CD4-positive, alpha-beta T cell (primary cell): ENCODE measurements around the gene CPSF6. TPM values are rescaled to one million over a fixed set of nuclear protein-coding genes. Genes with fewer than 3 reads are reported as not detected.

ENCODE experiments used
- ATAC-seq: fragments of 200-7000 bp; cut with Tn5 transposase; one replicate; pipeline ENCODE4 v1.10.0; 2022; ENCODE audit warnings: mild to moderate bottlenecking; ENCODE audit not compliant: poor library complexity
- CTCF ChIA-PET: fragments of 350-600 bp; sonication (Branson Sonifier 250); formaldehyde crosslinking; loops from one replicate; lab custom pipeline; 2021; ENCODE audit warnings: antibody characterized with exemption, inconsistent platforms; lab: Charles Lee
- POLR2A ChIA-PET: fragments of 350-600 bp; sonication (Branson Sonifier 250); formaldehyde crosslinking; loops from one replicate; lab custom pipeline; 2021; ENCODE audit warnings: antibody characterized with exemption, inconsistent platforms; lab: Charles Lee
- DNase-seq, 14 experiments: peaks; one replicate each; pipeline ENCODE4 v3.0.0-alpha.2; 2013 to 2020; ENCODE audit warnings: mixed read lengths in 2 of 14
- H3K27ac ChIP-seq, 2 donors: one replicate each; pipeline versions ENCODE4 v1.5.1 to v1.7.0; 2013; ENCODE audit warnings: low read length in 2 of 2, low read depth in 1 of 2, mild to moderate bottlenecking in 1 of 2
- H3K27me3 ChIP-seq, 2 experiments: 1 replicate in 1 of 2; 2 replicates in 1 of 2; pipeline versions ENCODE4 v1.6.1 to v1.7.0; 2013; ENCODE audit warnings: low read length in 2 of 2, control low read depth in 1 of 2, mild to moderate bottlenecking in 1 of 2, moderate library complexity in 1 of 2; ENCODE audit not compliant: insufficient read depth in 2 of 2, control insufficient read depth in 1 of 2
- H3K36me3 ChIP-seq: one replicate; pipeline ENCODE4 v1.6.1; 2013; ENCODE audit warnings: low read length, control low read depth; ENCODE audit not compliant: insufficient read depth
- H3K4me1 ChIP-seq: one replicate; pipeline ENCODE4 v1.6.1; 2013; ENCODE audit warnings: low read length, control low read depth; ENCODE audit not compliant: insufficient read depth
- H3K4me3 ChIP-seq: one replicate; pipeline ENCODE4 v1.5.1; 2013; ENCODE audit warnings: mild to moderate bottlenecking, low read length, moderate library complexity
- H3K9me3 ChIP-seq, 2 experiments: 1 replicate in 1 of 2; 2 replicates in 1 of 2; pipeline versions ENCODE4 v1.6.1 to v1.7.0; 2013; ENCODE audit warnings: low read length in 2 of 2, mild to moderate bottlenecking in 2 of 2, control low read depth in 1 of 2, moderate library complexity in 1 of 2; ENCODE audit not compliant: control insufficient read depth in 1 of 2, insufficient read depth in 1 of 2
- H3K27ac Mint-ChIP-seq: one replicate; pipeline ENCODE4 v1.8.0; 2020; ENCODE audit warnings: mixed read lengths
- H3K27me3 Mint-ChIP-seq: one replicate; pipeline ENCODE4 v1.8.0; 2021; ENCODE audit warnings: mixed read lengths
- H3K36me3 Mint-ChIP-seq: one replicate; pipeline ENCODE4 v1.8.0; 2021; ENCODE audit warnings: low read depth, mixed read lengths
- H3K4me1 Mint-ChIP-seq: one replicate; pipeline ENCODE4 v1.8.0; 2021; ENCODE audit warnings: low read depth, mixed read lengths
- H3K4me3 Mint-ChIP-seq: one replicate; pipeline ENCODE4 v1.8.0; 2020; ENCODE audit warnings: mild to moderate bottlenecking, mixed read lengths
- H3K9me3 Mint-ChIP-seq: one replicate; pipeline ENCODE4 v1.8.0; 2020; ENCODE audit warnings: mixed read lengths
- intact Hi-C, 2 experiments: fragments of 100-400 bp; cut with DNase I in 1 of 2; cut with micrococcal nuclease in 1 of 2; formaldehyde crosslinking; loops; one replicate each; pipeline versions ENCODE4 v1.15.1 to v1.9.0; 2023 to 2025; cut with DNase I, micrococcal nuclease
- total RNA-seq, 174 experiments: library from RNA in 2 of 174; stranded (reverse) in 2 of 174; gene quantifications; one replicate each; pipeline ENCODE4 v1.2.3 and lab custom pipeline; 2021 to 2026
- TF ChIP-seq, protein P1 (sequence below): fragments of 200-600 bp; IDR thresholded peaks from one replicate; pipeline ENCODE4 v1.8.0; 2022; ENCODE audit warnings: antibody characterized with exemption, mild to moderate bottlenecking

The CPSF6 gene
- total RNA-seq, 2 experiments from 2014 or later = 80.9 to 86.7 TPM

GRCh38 chr12:69254862-69255261 is 15.5 kb downstream of the CPSF6 start:
- no peak for ATAC-seq
- H3K36me3 ChIP-seq = peaks cover 56% of the 10 kb centered on the region
- POLR2A ChIA-PET = interaction anchor here (0.6 to 1.7 kb wide), 5 partner anchors 11 to 98 kb away, joined by 3 to 13 read pairs (median 9); partner anchors contain the start of gene CPSF6

GRCh38 chr12:69258655-69259054 is 19.3 kb downstream of the CPSF6 start:
- Mint-ChIP-seq H3K9me3 (no peaks in the 10 kb centered on the region), H3K36me3 (peaks cover 83% of the 10 kb centered on the region), H3K27ac (peak overlapping the region; percentile 21), H3K4me1 (peaks cover 18% of the 10 kb centered on the region), H3K27me3 (no peaks in the 10 kb centered on the region), H3K4me3 (no peak overlapping the region)
- DNase-seq = no peak
- intact Hi-C loops = loop anchor here (10.0 kb wide), 1 partner anchor 424 kb away; no protein-coding TSS in a partner anchor
- ChIA-PET POLR2A (interaction anchor here (0.6 to 1.6 kb wide), 4 partner anchors 9 to 103 kb away, joined by 3 to 4 read pairs (median 3); no protein-coding TSS in a partner anchor), CTCF (interaction anchor here (1.6 kb wide), 1 partner anchor 102 kb away, joined by 5 read pairs; no protein-coding TSS in a partner anchor)
- Histone ChIP-seq H3K9me3 (no peaks in the 10 kb centered on the region), H3K4me1 (no peaks in the 10 kb centered on the region), H3K27me3 (no peaks in the 10 kb centered on the region), H3K36me3 (peaks cover 91% of the 10 kb centered on the region), H3K27ac (no peak overlapping the region), H3K4me3 (no peak overlapping the region)
- ATAC-seq = no peak
- TF ChIP-seq, protein P1, sequence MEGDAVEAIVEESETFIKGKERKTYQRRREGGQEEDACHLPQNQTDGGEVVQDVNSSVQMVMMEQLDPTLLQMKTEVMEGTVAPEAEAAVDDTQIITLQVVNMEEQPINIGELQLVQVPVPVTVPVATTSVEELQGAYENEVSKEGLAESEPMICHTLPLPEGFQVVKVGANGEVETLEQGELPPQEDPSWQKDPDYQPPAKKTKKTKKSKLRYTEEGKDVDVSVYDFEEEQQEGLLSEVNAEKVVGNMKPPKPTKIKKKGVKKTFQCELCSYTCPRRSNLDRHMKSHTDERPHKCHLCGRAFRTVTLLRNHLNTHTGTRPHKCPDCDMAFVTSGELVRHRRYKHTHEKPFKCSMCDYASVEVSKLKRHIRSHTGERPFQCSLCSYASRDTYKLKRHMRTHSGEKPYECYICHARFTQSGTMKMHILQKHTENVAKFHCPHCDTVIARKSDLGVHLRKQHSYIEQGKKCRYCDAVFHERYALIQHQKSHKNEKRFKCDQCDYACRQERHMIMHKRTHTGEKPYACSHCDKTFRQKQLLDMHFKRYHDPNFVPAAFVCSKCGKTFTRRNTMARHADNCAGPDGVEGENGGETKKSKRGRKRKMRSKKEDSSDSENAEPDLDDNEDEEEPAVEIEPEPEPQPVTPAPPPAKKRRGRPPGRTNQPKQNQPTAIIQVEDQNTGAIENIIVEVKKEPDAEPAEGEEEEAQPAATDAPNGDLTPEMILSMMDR = no peak

More at GRCh38 chr12:69254862-69255261, 15.5 kb downstream of the CPSF6 start:
- peak overlapping the region in 1 of 2 donors; percentile 8 for H3K27ac ChIP-seq
- Mint-ChIP-seq H3K4me3 (no peak overlapping the region), H3K36me3 (peaks cover 64% of the 10 kb centered on the region), H3K27me3 (no peaks in the 10 kb centered on the region), H3K9me3 (no peaks in the 10 kb centered on the region), H3K4me1 (peaks cover 48% of the 10 kb centered on the region), H3K27ac (no peak overlapping the region)
- no peaks in the 10 kb centered on the region for H3K27me3 ChIP-seq
- H3K4me1 ChIP-seq = no peaks in the 10 kb centered on the region
- H3K4me3 ChIP-seq = no peak overlapping the region
- DNase-seq = no peak
- H3K9me3 ChIP-seq = no peaks in the 10 kb centered on the region
- intact Hi-C loops = loop anchor here (1.0 to 10.0 kb wide), 3 partner anchors 14 to 420 kb away; no protein-coding TSS in a partner anchor
- TF ChIP-seq, protein P1 = no peak
- CTCF ChIA-PET = interaction anchor here (0.9 to 3.8 kb wide), 5 partner anchors 11 to 103 kb away, joined by 6 to 45 read pairs (median 10); no protein-coding TSS in a partner anchor

GRCh38 chr12:69262264-69262974 is 23.1 kb downstream of the CPSF6 start:
- Mint-ChIP-seq H3K36me3 (peaks cover 91% of the 10 kb centered on the region), H3K4me3 (no peak overlapping the region), H3K27ac (no peak overlapping the region), H3K9me3 (no peaks in the 10 kb centered on the region), H3K4me1 (peaks cover 8% of the 10 kb centered on the region), H3K27me3 (no peaks in the 10 kb centered on the region)
- Histone ChIP-seq H3K4me3 (no peak overlapping the region), H3K9me3 (no peaks in the 10 kb centered on the region), H3K4me1 (no peaks in the 10 kb centered on the region), H3K27ac (no peak overlapping the region), H3K36me3 (peaks cover 84% of the 10 kb centered on the region), H3K27me3 (no peaks in the 10 kb centered on the region)
- no peak for DNase-seq
- CTCF ChIA-PET = no interaction called here
- intact Hi-C loops = no loop called here
- ATAC-seq = no peak
- TF ChIP-seq, protein P1 = no peak
- POLR2A ChIA-PET = no interaction called here
